SU-DHL-6 (cell line): ENCODE data around the gene PKM.

Experiments
- EZH2phosphoT487 ChIP-seq: fragments of 200-600 bp; sonication (generic), shearing (Covaris generic); conservative IDR thresholded peaks from 2 replicates; pipeline ENCODE4 v1.6.1; 2018; ENCODE audit warnings: mild to moderate bottlenecking, antibody characterized with exemption, low read length, moderate library complexity, mixed read lengths
- TF ChIP-seq, protein P1 (sequence below): fragments of 200-600 bp; sonication (generic); IDR thresholded peaks from one replicate; pipeline ENCODE4 v1.5.1; 2017; ENCODE audit warnings: antibody characterized with exemption, mild to moderate bottlenecking, low read length, moderate library complexity; ENCODE audit not compliant: insufficient read depth, poor library complexity, severe bottlenecking

DNA sequence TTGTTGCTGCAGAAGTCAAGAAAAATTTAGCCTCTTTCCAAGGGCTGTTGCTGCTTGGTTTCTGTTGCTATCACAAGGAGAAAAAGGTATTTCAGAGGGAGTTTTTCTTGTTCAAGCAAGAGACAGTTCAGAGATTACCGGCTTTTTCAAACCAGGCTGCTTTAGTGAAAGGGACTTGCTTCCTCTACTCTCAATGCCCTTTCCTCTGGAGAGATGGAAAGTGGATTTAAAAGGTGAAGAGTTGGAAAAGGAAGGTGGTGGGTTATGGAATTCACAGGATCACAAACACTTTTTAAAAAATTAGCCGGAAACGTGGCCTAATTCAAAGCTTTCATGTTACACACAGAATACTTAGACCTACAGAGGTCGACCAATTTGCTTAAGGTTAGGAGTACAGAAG is 40.2 kb upstream of the PKM start:
- TF ChIP-seq, protein P1, sequence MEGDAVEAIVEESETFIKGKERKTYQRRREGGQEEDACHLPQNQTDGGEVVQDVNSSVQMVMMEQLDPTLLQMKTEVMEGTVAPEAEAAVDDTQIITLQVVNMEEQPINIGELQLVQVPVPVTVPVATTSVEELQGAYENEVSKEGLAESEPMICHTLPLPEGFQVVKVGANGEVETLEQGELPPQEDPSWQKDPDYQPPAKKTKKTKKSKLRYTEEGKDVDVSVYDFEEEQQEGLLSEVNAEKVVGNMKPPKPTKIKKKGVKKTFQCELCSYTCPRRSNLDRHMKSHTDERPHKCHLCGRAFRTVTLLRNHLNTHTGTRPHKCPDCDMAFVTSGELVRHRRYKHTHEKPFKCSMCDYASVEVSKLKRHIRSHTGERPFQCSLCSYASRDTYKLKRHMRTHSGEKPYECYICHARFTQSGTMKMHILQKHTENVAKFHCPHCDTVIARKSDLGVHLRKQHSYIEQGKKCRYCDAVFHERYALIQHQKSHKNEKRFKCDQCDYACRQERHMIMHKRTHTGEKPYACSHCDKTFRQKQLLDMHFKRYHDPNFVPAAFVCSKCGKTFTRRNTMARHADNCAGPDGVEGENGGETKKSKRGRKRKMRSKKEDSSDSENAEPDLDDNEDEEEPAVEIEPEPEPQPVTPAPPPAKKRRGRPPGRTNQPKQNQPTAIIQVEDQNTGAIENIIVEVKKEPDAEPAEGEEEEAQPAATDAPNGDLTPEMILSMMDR, result no peak
- TF ChIP-seq EZH2phosphoT487, result no peak
